Liver (tissue), 9 donors: Measurements from ENCODE around the gene DBH. TPM values are rescaled to one million over a fixed set of nuclear protein-coding genes. Genes with fewer than 3 reads are reported as not detected.

Source experiments
- DNase-seq: peaks from one replicate; pipeline ENCODE4 v3.0.0-alpha.2; 2017; ENCODE audit warnings: low spot score
- H3K27ac ChIP-seq, 2 donors: one replicate each; pipeline ENCODE4 v1.7.0; 2013; ENCODE audit warnings: inconsistent platforms in 2 of 2, low read length in 2 of 2, control low read depth in 1 of 2, low read depth in 1 of 2, mild to moderate bottlenecking in 1 of 2
- H3K27me3 ChIP-seq, 4 donors: one replicate each; pipeline versions ENCODE4 v1.6.1 to v1.7.0; 2013; ENCODE audit warnings: low read length in 3 of 4, inconsistent platforms in 1 of 4, mild to moderate bottlenecking in 1 of 4, moderate library complexity in 1 of 4; ENCODE audit not compliant: control insufficient read depth in 4 of 4, insufficient read depth in 4 of 4
- H3K36me3 ChIP-seq, 4 donors: one replicate each; pipeline versions ENCODE4 v1.6.1 to v1.7.0; 2013; ENCODE audit warnings: low read length in 3 of 4, mild to moderate bottlenecking in 3 of 4, low read depth in 1 of 4, moderate library complexity in 1 of 4; ENCODE audit not compliant: control insufficient read depth in 4 of 4, insufficient read depth in 3 of 4
- H3K4me1 ChIP-seq, 4 donors: one replicate each; pipeline versions ENCODE4 v1.6.1 to v1.7.0; 2013; ENCODE audit warnings: low read length in 3 of 4, mild to moderate bottlenecking in 3 of 4, moderate library complexity in 1 of 4; ENCODE audit not compliant: control insufficient read depth in 4 of 4, insufficient read depth in 4 of 4
- H3K4me3 ChIP-seq, 3 donors: one replicate each; pipeline versions ENCODE4 v1.6.1 to v1.7.0; 2013; ENCODE audit warnings: low read length in 3 of 3, control low read depth in 1 of 3, low read depth in 1 of 3, mild to moderate bottlenecking in 1 of 3
- H3K9ac ChIP-seq, 2 donors: one replicate each; pipeline ENCODE4 v1.7.0; 2013; ENCODE audit warnings: low read length in 2 of 2, mild to moderate bottlenecking in 2 of 2, moderate library complexity in 2 of 2, control low read depth in 1 of 2, low read depth in 1 of 2
- H3K9me3 ChIP-seq, 4 donors: one replicate each; pipeline versions ENCODE4 v1.6.1 to v1.7.0; 2013; ENCODE audit warnings: low read length in 3 of 4; ENCODE audit not compliant: control insufficient read depth in 4 of 4
- CTCF ChIP-seq: fragments of 150-350 bp; IDR thresholded peaks from 2 replicates; pipeline ENCODE4 v1.5.1; 2017; ENCODE audit warnings: improper control_type of control experiment, low read depth, low read length; ENCODE audit not compliant: missing input control
- EGR1 ChIP-seq, 2 donors: IDR thresholded peaks; 2 replicates each; pipeline ENCODE4 v1.6.1; 2016 to 2018; ENCODE audit warnings: antibody characterized with exemption in 2 of 2, low read depth in 2 of 2
- FOXA1 ChIP-seq: IDR thresholded peaks from 2 replicates; pipeline ENCODE4 v1.6.1; 2016; ENCODE audit warnings: antibody characterized with exemption
- FOXA2 ChIP-seq: IDR thresholded peaks from 2 replicates; pipeline ENCODE4 v1.6.1; 2016; ENCODE audit warnings: antibody characterized with exemption
- GABPA ChIP-seq, 2 donors: IDR thresholded peaks in 1 of 2; conservative IDR thresholded peaks in 1 of 2; 2 replicates each; pipeline ENCODE4 v1.6.1; 2016; ENCODE audit warnings: antibody characterized with exemption in 2 of 2, mild to moderate bottlenecking in 1 of 2, moderate library complexity in 1 of 2
- HNF4G ChIP-seq: IDR thresholded peaks from 2 replicates; pipeline ENCODE4 v1.6.1; 2016; ENCODE audit warnings: antibody characterized with exemption
- JUND ChIP-seq, 2 donors: IDR thresholded peaks; 2 replicates each; pipeline ENCODE4 v1.6.1; 2016; ENCODE audit warnings: antibody characterized with exemption in 2 of 2
- NR2F2 ChIP-seq: IDR thresholded peaks from 2 replicates; pipeline ENCODE4 v1.6.1; 2016; ENCODE audit warnings: antibody characterized with exemption
- RAD21 ChIP-seq, 2 donors: IDR thresholded peaks; 2 replicates each; pipeline ENCODE4 v1.6.1; 2016; ENCODE audit warnings: antibody characterized with exemption in 2 of 2, mild to moderate bottlenecking in 2 of 2
- REST ChIP-seq: IDR thresholded peaks from 2 replicates; pipeline ENCODE4 v1.6.1; 2016; ENCODE audit warnings: antibody characterized with exemption, mild to moderate bottlenecking
- RXRA ChIP-seq, 2 donors: IDR thresholded peaks; 2 replicates each; pipeline ENCODE4 v1.6.1; 2017 to 2018; ENCODE audit warnings: antibody characterized with exemption in 2 of 2, mild to moderate bottlenecking in 1 of 2
- SP1 ChIP-seq: IDR thresholded peaks from 2 replicates; pipeline ENCODE4 v1.6.1; 2018; ENCODE audit warnings: antibody characterized with exemption, mild to moderate bottlenecking
- ZBTB33 ChIP-seq: IDR thresholded peaks from 2 replicates; pipeline ENCODE4 v1.6.1; 2016; ENCODE audit warnings: antibody characterized with exemption
- WGBS: extraction: QIAGEN DNeasy Blood & Tissue Kit; methylation state at CpG from one replicate; pipeline ENCODE4 v1.1.7; 2013; 5-methylcytosine and 5-hydroxymethylcytosine counted together
- polyA plus RNA-seq, 2 donors: library from polyadenylated mRNA; stranded (reverse) in 1 of 2; unstranded in 1 of 2; fragments of 200-250 nt in 1 of 2; fragments of >200 nt in 1 of 2; fragmentation: Nextera tagmentation in 1 of 2; extraction: Ambion mirVana in 1 of 2; gene quantifications; one replicate each; pipeline versions ENCODE4 v1.2.1 to v1.2.3, GENCODE V29; 2013 to 2015
- total RNA-seq, 2 donors: library from RNA; depleted of rRNA; stranded (reverse); fragments of >200 nt; gene quantifications; one replicate each; pipeline ENCODE4 v1.2.3, GENCODE V29; 2014
- donor health status: healthy.
- donor health status: healthy.
- donor health status: healthy.
- donor health status: healthy.
- donor health status: healthy.

DBH gene
- total and polyA plus RNA-seq, 4 donors, result 0.37 to 21.2 (median 2.5) TPM

GRCh38 chr9:133664173-133665050, 28.2 kb downstream of the DBH start:
- no peak for DNase-seq
- no peaks in the 10 kb centered on the region for H3K9me3 ChIP-seq
- H3K27ac ChIP-seq, result no peak overlapping the region

GRCh38 chr9:133665096-133665495, 28.9 kb downstream of the DBH start:
- no peak overlapping the region for H3K9ac ChIP-seq
- peak overlapping the region in 1 of 2 donors; percentile 7 for H3K27ac ChIP-seq
- H3K4me3 ChIP-seq, result no peak overlapping the region
- H3K4me1 ChIP-seq, result peaks cover 0 to 14% (median 9%) of the 10 kb centered on the region in 4 donors
- no peaks in the 10 kb centered on the region for H3K9me3 ChIP-seq
- H3K36me3 ChIP-seq, result peaks cover 5 to 33% (median 7%) of the 10 kb centered on the region in 4 donors
- no peak for DNase-seq
- no peaks in the 10 kb centered on the region for H3K27me3 ChIP-seq
- TF ChIP-seq HNF4G (no peak), FOXA2 (no peak), EGR1 (IDR thresholded peaks at IDR 0.05; ENCODE audit: low read depth in 2 of 2) (no peak), SP1 (no peak), RXRA (IDR thresholded peaks at IDR 0.05) (no peak), REST (no peak), GABPA (IDR thresholded peaks at IDR 0.05 in 1 of 2, conservative IDR thresholded peaks at IDR 0.05 in 1 of 2) (no peak), JUND (IDR thresholded peaks at IDR 0.05) (no peak), CTCF (no peak), ZBTB33 (no peak), NR2F2 (no peak), RAD21 (IDR thresholded peaks at IDR 0.05) (no peak), FOXA1 (no peak)
- WGBS, result 92% methylated on average over 13 of the region's 13 CpGs

More at GRCh38 chr9:133664173-133665050, 28.2 kb downstream of the DBH start:
- peaks cover 5 to 28% (median 7%) of the 10 kb centered on the region in 4 donors for H3K36me3 ChIP-seq
- H3K4me1 ChIP-seq, result peaks cover 2 to 21% (median 14%) of the 10 kb centered on the region in 4 donors
- H3K9ac ChIP-seq, result no peak overlapping the region
- no peaks in the 10 kb centered on the region for H3K27me3 ChIP-seq
- no peak for TF ChIP-seq GABPA (IDR thresholded peaks at IDR 0.05 in 1 of 2, conservative IDR thresholded peaks at IDR 0.05 in 1 of 2)
- WGBS, result 89% methylated on average over 27 of the region's 27 CpGs
- no peak overlapping the region for H3K4me3 ChIP-seq
